ENCODE data around the gene AKT3.

AKT3 gene

GRCh38 chr1:243701872-243702271 lies 148.2 kb downstream of the AKT3 start:
- H4K20me1 ChIP-seq (ENCODE audit: insufficient read depth, low read length, poor library complexity, severe bottlenecking), result no peaks in the 10 kb centered on the region
- H2AFZ ChIP-seq (ENCODE audit: low read length), result no peak overlapping the region
- no peaks in the 10 kb centered on the region for H3K36me3 ChIP-seq (ENCODE audit: insufficient read depth, low read length)
- H3K9ac ChIP-seq (ENCODE audit: low read depth, low read length, poor library complexity, severe bottlenecking), result no peak overlapping the region
- H3F3A ChIP-seq (ENCODE audit: low read depth), result no peaks in the 10 kb centered on the region
- H3K4me3 ChIP-seq (ENCODE audit: low read length, poor library complexity, severe bottlenecking), result no peak overlapping the region
- no peaks in the 10 kb centered on the region for H3K9me3 ChIP-seq (ENCODE audit: insufficient read depth, low read depth, low read length)
- no peaks in the 10 kb centered on the region for H3K79me2 ChIP-seq (ENCODE audit: insufficient read depth, low read length)
- H3K4me2 ChIP-seq (ENCODE audit: low read depth, low read length, poor library complexity, severe bottlenecking), result no peak overlapping the region
- H3K4me1 ChIP-seq (ENCODE audit: insufficient read depth, low read length, poor library complexity, severe bottlenecking), result no peaks in the 10 kb centered on the region
- no peak for TF ChIP-seq EZH2phosphoT487 (IDR thresholded peaks at IDR 0.05; ENCODE audit: borderline replicate concordance)
- H3K9me2 ChIP-seq (replicated peaks; ENCODE audit: low read depth, low read length), result no peaks in the 10 kb centered on the region
- H3K27me3 ChIP-seq (ENCODE audit: insufficient read depth, low read length, poor library complexity, severe bottlenecking), result no peaks in the 10 kb centered on the region

GRCh38 chr1:243693800-243694199 lies 156.2 kb downstream of the AKT3 start:
- H3K4me3 ChIP-seq (ENCODE audit: low read length, poor library complexity, severe bottlenecking), result no peak overlapping the region
- no peaks in the 10 kb centered on the region for H4K20me1 ChIP-seq (ENCODE audit: insufficient read depth, low read length, poor library complexity, severe bottlenecking)
- H3K9ac ChIP-seq (ENCODE audit: low read depth, low read length, poor library complexity, severe bottlenecking), result no peak overlapping the region
- H3K27me3 ChIP-seq (ENCODE audit: insufficient read depth, low read length, poor library complexity, severe bottlenecking), result no peaks in the 10 kb centered on the region
- H3F3A ChIP-seq (ENCODE audit: low read depth), result no peaks in the 10 kb centered on the region
- H2AFZ ChIP-seq (ENCODE audit: low read length), result no peak overlapping the region
- no peak for TF ChIP-seq EZH2phosphoT487 (IDR thresholded peaks at IDR 0.05; ENCODE audit: borderline replicate concordance)
- no peak for TF ChIP-seq CTCF (conservative IDR thresholded peaks at IDR 0.05; ENCODE audit: low read length)
- no peaks in the 10 kb centered on the region for H3K4me1 ChIP-seq (ENCODE audit: insufficient read depth, low read length, poor library complexity, severe bottlenecking)
- H3K4me2 ChIP-seq (ENCODE audit: low read depth, low read length, poor library complexity, severe bottlenecking), result no peak overlapping the region
- no peaks in the 10 kb centered on the region for H3K9me3 ChIP-seq (ENCODE audit: insufficient read depth, low read depth, low read length)
- no peaks in the 10 kb centered on the region for H3K79me2 ChIP-seq (ENCODE audit: insufficient read depth, low read length)
- H3K9me2 ChIP-seq (replicated peaks; ENCODE audit: low read depth, low read length), result no peaks in the 10 kb centered on the region
- no peaks in the 10 kb centered on the region for H3K36me3 ChIP-seq (ENCODE audit: insufficient read depth, low read length)

- Histone ChIP-seq H2AFZ (ENCODE audit: low read length) (no peak overlapping the region), H3K9me3 (ENCODE audit: insufficient read depth, low read depth, low read length) (no peaks in the 10 kb centered on the region), H3K4me3 (ENCODE audit: low read length, poor library complexity, severe bottlenecking) (no peak overlapping the region), H3F3A (ENCODE audit: low read depth) (no peaks in the 10 kb centered on the region), H3K79me2 (ENCODE audit: insufficient read depth, low read length) (no peaks in the 10 kb centered on the region), H3K9me2 (replicated peaks; ENCODE audit: low read depth, low read length) (no peaks in the 10 kb centered on the region), H3K4me2 (ENCODE audit: low read depth, low read length, poor library complexity, severe bottlenecking) (no peak overlapping the region), H3K4me1 (ENCODE audit: insufficient read depth, low read length, poor library complexity, severe bottlenecking) (no peaks in the 10 kb centered on the region), H3K36me3 (ENCODE audit: insufficient read depth, low read length) (no peaks in the 10 kb centered on the region), H3K9ac (ENCODE audit: low read depth, low read length, poor library complexity, severe bottlenecking) (no peak overlapping the region), H4K20me1 (ENCODE audit: insufficient read depth, low read length, poor library complexity, severe bottlenecking) (no peaks in the 10 kb centered on the region), H3K27me3 (ENCODE audit: insufficient read depth, low read length, poor library complexity, severe bottlenecking) (no peaks in the 10 kb centered on the region)
- TF ChIP-seq CTCF (conservative IDR thresholded peaks at IDR 0.05; ENCODE audit: low read length) (no peak), EZH2phosphoT487 (IDR thresholded peaks at IDR 0.05; ENCODE audit: borderline replicate concordance) (no peak)
These were observed 163.9 kb downstream of the AKT3 start for GRCh38 chr1:243686159-243686558.

- Histone ChIP-seq H3K9ac (ENCODE audit: low read depth, low read length, poor library complexity, severe bottlenecking) (no peak overlapping the region), H2AFZ (ENCODE audit: low read length) (no peak overlapping the region), H3F3A (ENCODE audit: low read depth) (no peaks in the 10 kb centered on the region), H3K27me3 (ENCODE audit: insufficient read depth, low read length, poor library complexity, severe bottlenecking) (no peaks in the 10 kb centered on the region), H3K4me1 (ENCODE audit: insufficient read depth, low read length, poor library complexity, severe bottlenecking) (no peaks in the 10 kb centered on the region), H3K9me2 (replicated peaks; ENCODE audit: low read depth, low read length) (no peaks in the 10 kb centered on the region), H4K20me1 (ENCODE audit: insufficient read depth, low read length, poor library complexity, severe bottlenecking) (no peaks in the 10 kb centered on the region), H3K9me3 (ENCODE audit: insufficient read depth, low read depth, low read length) (no peaks in the 10 kb centered on the region), H3K79me2 (ENCODE audit: insufficient read depth, low read length) (no peaks in the 10 kb centered on the region), H3K4me2 (ENCODE audit: low read depth, low read length, poor library complexity, severe bottlenecking) (no peak overlapping the region), H3K4me3 (ENCODE audit: low read length, poor library complexity, severe bottlenecking) (no peak overlapping the region), H3K36me3 (ENCODE audit: insufficient read depth, low read length) (no peaks in the 10 kb centered on the region)
- no peak for TF ChIP-seq EZH2phosphoT487 (IDR thresholded peaks at IDR 0.05; ENCODE audit: borderline replicate concordance)
- no peak for TF ChIP-seq CTCF (conservative IDR thresholded peaks at IDR 0.05; ENCODE audit: low read length)
These were observed 169.2 kb downstream of the AKT3 start for GRCh38 chr1:243680860-243681259.
